K562 (cell line): ENCODE measurements around the gene CPZ.

Source experiments
- DIDO1 ChIP-seq: fragments of 450-650 bp; IDR thresholded peaks from 2 replicates; pipeline ENCODE4 v1.6.1; 2016; ENCODE audit warnings: low read depth, missing biosample characterization, missing genetic modification characterization
- MAZ ChIP-seq, 2 experiments: fragments of 450-650 bp in 1 of 2; sonication (generic) in 1 of 2; formaldehyde crosslinking; IDR thresholded peaks in 1 of 2; conservative IDR thresholded peaks in 1 of 2; 2 replicates each; pipeline versions ENCODE4 v1.4.0 to v1.5.0; 2020; ENCODE audit warnings: mild to moderate bottlenecking in 1 of 2, missing genetic modification reagents in 1 of 2
- PPARD ChIP-seq: fragments of 250-450 bp; sonication (Bioruptor Pico); IDR thresholded peaks from 2 replicates; pipeline ENCODE4 v1.8.0; 2022; ENCODE audit warnings: inconsistent platforms, mild to moderate bottlenecking, moderate library complexity
- SRF ChIP-seq, 2 experiments: fragments of 250-450, 450-650 bp in 1 of 2; sonication (Bioruptor Pico) in 1 of 2; sonication (generic) in 1 of 2; formaldehyde crosslinking; IDR thresholded peaks; 2 replicates each; pipeline versions ENCODE4 v1.5.0 to v1.5.1; 2020 to 2022; ENCODE audit warnings: mild to moderate bottlenecking in 1 of 2, missing genetic modification reagents in 1 of 2
- ZBTB17 ChIP-seq: fragments of 450-650 bp; formaldehyde crosslinking; IDR thresholded peaks from 2 replicates; pipeline ENCODE4 v1.4.0; 2020; ENCODE audit warnings: mild to moderate bottlenecking

DNA sequence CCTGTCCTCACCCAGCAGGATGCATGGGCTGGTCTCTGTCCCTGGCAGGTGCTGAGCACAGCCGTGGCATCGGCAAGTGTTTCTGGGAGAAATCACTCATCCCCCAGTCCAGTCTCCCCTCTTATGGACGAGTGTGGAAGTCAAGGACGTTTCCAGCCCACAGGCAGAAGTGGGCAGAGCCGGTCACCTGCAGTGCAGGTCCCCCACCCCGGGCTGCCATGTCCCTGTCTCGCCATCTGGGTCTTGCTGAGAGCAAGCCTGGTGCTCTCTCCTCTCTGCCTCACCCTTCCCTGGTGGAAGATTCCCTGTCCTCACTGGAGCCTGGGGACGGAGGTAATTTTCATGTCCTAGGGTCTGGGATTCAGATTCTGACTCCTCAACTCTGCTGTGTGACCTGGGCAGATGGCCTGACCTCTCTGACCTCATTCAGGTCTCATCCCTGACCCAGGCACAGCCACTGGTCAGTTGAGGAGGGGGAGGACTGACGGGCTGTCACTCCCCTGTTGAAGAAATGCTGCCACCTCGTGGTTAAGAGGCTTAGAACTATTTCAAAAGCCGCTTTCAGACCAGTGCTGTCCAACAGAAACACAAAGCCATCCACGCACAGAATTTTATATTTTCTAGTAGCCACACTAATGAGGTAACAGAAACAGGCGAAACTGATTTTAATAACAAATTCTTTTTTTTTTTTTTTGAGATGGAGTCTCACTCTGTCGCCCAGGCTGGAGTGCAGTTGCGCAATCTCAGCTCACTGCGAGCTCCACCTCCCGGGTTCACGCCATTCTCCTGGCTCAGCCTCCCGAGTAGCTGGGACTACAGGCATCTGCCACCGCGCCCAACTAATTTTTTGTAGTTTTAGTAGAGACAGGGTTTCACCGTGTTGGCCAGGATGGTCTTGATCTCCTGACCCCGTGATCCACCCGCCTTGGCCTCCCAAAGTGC is 1.8 kb downstream of the CPZ start:
- TF ChIP-seq MAZ (CRISPR knock-in tag; conservative IDR thresholded peaks at IDR 0.05 in 1 of 2, IDR thresholded peaks at IDR 0.05 in 1 of 2) (peak; percentile 37 to 68; a peak in 2 of 4 replicates), SRF (CRISPR knock-in tag; IDR thresholded peaks at IDR 0.05) (peak in 1 of 2 experiments; percentile 30; a peak in 1 of 4 replicates), ZBTB17 (CRISPR knock-in tag) (no peak), PPARD (CRISPR knock-in tag) (no peak), DIDO1 (no peak)
